Nephron progenitor cell (in vitro differentiated cells): ENCODE data around the gene HHIP.

Experiments
- DNase-seq: peaks from one replicate; pipeline ENCODE4 v3.0.0; 2021
- H3K27ac Mint-ChIP-seq: 2 replicates; pipeline ENCODE4 v1.8.0; 2021; ENCODE audit warnings: mild to moderate bottlenecking, moderate library complexity, mixed read lengths
- H3K27me3 Mint-ChIP-seq: 2 replicates; pipeline ENCODE4 v1.8.0; 2021; ENCODE audit warnings: mild to moderate bottlenecking, low read depth, mixed read lengths; ENCODE audit not compliant: poor library complexity
- H3K36me3 Mint-ChIP-seq: 2 replicates; pipeline ENCODE4 v1.8.0; 2021; ENCODE audit warnings: low read depth, mixed read lengths
- H3K4me1 Mint-ChIP-seq: 2 replicates; pipeline ENCODE4 v1.8.0; 2021; ENCODE audit warnings: mixed read lengths
- H3K4me3 Mint-ChIP-seq: 2 replicates; pipeline ENCODE4 v1.8.0; 2021; ENCODE audit warnings: mild to moderate bottlenecking, moderate library complexity, mixed read lengths
- H3K9me3 Mint-ChIP-seq: 2 replicates; pipeline ENCODE4 v1.8.0; 2021; ENCODE audit warnings: mild to moderate bottlenecking, moderate library complexity, mixed read lengths
- CTCF ChIP-seq: fragments of 200-600 bp; sonication (generic); IDR thresholded peaks from 2 replicates; pipeline ENCODE4 v1.5.0; 2021; ENCODE audit warnings: antibody characterized with exemption

The HHIP gene

GRCh38 chr4:144658903-144659302 lies 12.9 kb downstream of the HHIP start:
- TF ChIP-seq CTCF: no peak
- H3K4me1 Mint-ChIP-seq: no peaks in the 10 kb centered on the region
- no peak overlapping the region for H3K4me3 Mint-ChIP-seq
- no peak overlapping the region for H3K27ac Mint-ChIP-seq
- H3K27me3 Mint-ChIP-seq: no peaks in the 10 kb centered on the region
- no peaks in the 10 kb centered on the region for H3K9me3 Mint-ChIP-seq
- H3K36me3 Mint-ChIP-seq: no peaks in the 10 kb centered on the region
- DNase-seq: no peak

- no peaks in the 10 kb centered on the region for H3K27me3 Mint-ChIP-seq
- DNase-seq: no peak
- H3K9me3 Mint-ChIP-seq: no peaks in the 10 kb centered on the region
- H3K4me1 Mint-ChIP-seq: no peaks in the 10 kb centered on the region
- H3K36me3 Mint-ChIP-seq: no peaks in the 10 kb centered on the region
- TF ChIP-seq CTCF: no peak
- no peak overlapping the region for H3K4me3 Mint-ChIP-seq
- no peak overlapping the region for H3K27ac Mint-ChIP-seq
These were observed 13.5 kb downstream of the HHIP start for GRCh38 chr4:144659447-144659846.

- Mint-ChIP-seq H3K9me3 (no peaks in the 10 kb centered on the region), H3K27me3 (no peaks in the 10 kb centered on the region), H3K36me3 (no peaks in the 10 kb centered on the region), H3K4me1 (no peaks in the 10 kb centered on the region), H3K27ac (no peak overlapping the region), H3K4me3 (no peak overlapping the region)
- no peak for DNase-seq
- TF ChIP-seq CTCF: no peak
These were observed 18.0 kb downstream of the HHIP start for GRCh38 chr4:144663834-144664475.

- DNase-seq: no peak
- H3K36me3 Mint-ChIP-seq: no peaks in the 10 kb centered on the region
- H3K27me3 Mint-ChIP-seq: no peaks in the 10 kb centered on the region
- no peak for TF ChIP-seq CTCF
- H3K4me1 Mint-ChIP-seq: peaks cover 12% of the 10 kb centered on the region
- H3K4me3 Mint-ChIP-seq: no peak overlapping the region
- H3K9me3 Mint-ChIP-seq: no peaks in the 10 kb centered on the region
- no peak overlapping the region for H3K27ac Mint-ChIP-seq
These were observed 20.7 kb downstream of the HHIP start for GRCh38 chr4:144666539-144667175.

- DNase-seq: no peak
- Mint-ChIP-seq H3K36me3 (no peaks in the 10 kb centered on the region), H3K4me3 (no peak overlapping the region), H3K4me1 (peaks cover 12% of the 10 kb centered on the region), H3K27me3 (no peaks in the 10 kb centered on the region), H3K27ac (no peak overlapping the region), H3K9me3 (no peaks in the 10 kb centered on the region)
- no peak for TF ChIP-seq CTCF
These were observed 21.5 kb downstream of the HHIP start for GRCh38 chr4:144667500-144667899.

- Mint-ChIP-seq H3K27ac (no peak overlapping the region), H3K27me3 (no peaks in the 10 kb centered on the region), H3K4me1 (peaks cover 31% of the 10 kb centered on the region), H3K9me3 (no peaks in the 10 kb centered on the region), H3K36me3 (no peaks in the 10 kb centered on the region), H3K4me3 (no peak overlapping the region)
- no peak for TF ChIP-seq CTCF
- no peak for DNase-seq
These were observed 24.8 kb downstream of the HHIP start for GRCh38 chr4:144670776-144671175.
